ENCODE measurements around the gene ARFRP1.

The ARFRP1 gene

DNA sequence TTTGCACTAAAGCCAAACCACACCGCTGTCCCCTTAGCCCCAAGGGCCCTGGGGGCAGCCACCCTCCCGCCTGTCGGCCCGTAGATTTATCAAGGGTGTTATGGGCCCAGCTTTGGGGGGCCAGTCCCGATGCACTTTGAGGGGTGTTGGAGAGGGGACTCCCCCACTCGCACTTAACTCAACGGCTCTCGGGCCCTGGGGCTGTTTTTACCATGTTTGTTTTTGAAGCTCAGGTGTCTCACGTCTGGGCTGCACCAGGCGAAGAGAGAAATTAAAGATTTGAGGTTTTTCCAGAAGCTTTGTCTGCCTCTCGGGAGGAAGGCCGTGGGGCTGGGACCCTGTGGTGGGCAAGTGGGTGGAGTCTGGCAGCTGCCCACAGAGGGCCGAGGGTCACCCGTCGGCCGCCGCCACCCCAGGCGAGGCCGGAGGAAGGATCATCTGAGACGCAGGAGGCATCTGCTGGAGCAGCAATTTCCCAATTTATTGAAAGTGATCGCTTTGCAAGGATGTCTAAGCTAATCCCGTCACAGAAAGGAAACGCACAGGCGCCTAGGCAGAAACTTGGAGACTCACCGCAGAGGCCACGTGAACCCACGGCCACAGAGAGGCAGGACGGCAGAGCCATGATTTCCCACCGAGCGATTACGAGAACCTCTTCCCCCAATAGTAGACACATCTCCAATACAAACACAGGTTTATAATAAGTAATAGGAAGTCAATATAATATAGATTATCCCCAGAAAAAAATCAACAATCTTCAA lies 35.6 kb upstream of the ARFRP1 start:
- DNase-seq (ENCODE audit: low read depth): no peak

DNA sequence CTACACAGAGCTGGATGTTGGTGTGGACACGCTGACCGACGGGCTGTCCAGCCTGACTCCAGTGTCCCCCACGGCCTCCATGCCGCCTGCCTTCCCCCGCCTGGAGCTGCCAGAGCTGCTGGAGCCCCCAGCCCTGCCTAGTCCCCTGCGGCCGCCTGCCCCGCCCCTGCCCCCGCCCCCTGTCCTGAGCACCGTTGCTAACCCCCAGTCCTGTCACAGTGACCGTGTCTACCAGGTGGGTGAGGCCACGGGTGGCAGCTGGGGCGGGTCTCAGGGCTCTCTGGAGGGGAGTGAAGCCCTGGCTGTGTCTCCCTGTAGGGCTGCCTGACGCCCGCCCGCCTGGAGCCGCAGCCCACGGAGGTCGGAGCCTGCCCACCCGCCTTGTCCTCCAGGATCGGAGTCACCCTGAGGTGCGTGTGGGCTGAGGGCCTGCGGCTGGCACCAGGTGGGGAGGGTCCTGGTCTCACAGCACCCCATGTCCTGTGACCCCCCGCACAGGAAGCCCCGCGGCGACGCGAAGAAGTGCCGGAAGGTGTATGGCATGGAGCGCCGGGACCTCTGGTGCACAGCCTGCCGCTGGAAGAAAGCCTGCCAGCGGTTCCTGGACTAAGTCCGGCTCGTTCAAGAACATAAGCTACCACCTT lies 34.7 kb upstream of the ARFRP1 start:
- no peak for DNase-seq (ENCODE audit: low read depth)

- DNase-seq (ENCODE audit: low read depth): no peak
Observed at GRCh38 chr20:63741676-63742380, 34.1 kb upstream of the ARFRP1 start.

DNA sequence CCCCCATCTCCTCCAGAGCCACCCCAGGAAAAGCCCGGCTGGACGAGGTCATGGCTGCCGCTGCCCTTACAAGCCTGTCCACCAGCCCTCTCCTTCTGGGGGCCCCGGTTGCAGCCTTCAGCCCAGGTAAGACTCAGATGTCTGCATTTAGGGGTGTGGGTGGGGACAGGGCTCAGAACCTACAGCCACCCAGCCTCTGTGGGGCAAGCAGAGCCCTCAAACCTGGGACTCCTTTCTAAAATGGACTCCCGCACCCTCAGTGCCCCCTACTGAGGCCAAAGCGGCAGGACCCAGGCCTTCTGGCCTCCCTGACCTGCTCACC lies 33.5 kb upstream of the ARFRP1 start:
- no peak for DNase-seq (ENCODE audit: low read depth)

DNA sequence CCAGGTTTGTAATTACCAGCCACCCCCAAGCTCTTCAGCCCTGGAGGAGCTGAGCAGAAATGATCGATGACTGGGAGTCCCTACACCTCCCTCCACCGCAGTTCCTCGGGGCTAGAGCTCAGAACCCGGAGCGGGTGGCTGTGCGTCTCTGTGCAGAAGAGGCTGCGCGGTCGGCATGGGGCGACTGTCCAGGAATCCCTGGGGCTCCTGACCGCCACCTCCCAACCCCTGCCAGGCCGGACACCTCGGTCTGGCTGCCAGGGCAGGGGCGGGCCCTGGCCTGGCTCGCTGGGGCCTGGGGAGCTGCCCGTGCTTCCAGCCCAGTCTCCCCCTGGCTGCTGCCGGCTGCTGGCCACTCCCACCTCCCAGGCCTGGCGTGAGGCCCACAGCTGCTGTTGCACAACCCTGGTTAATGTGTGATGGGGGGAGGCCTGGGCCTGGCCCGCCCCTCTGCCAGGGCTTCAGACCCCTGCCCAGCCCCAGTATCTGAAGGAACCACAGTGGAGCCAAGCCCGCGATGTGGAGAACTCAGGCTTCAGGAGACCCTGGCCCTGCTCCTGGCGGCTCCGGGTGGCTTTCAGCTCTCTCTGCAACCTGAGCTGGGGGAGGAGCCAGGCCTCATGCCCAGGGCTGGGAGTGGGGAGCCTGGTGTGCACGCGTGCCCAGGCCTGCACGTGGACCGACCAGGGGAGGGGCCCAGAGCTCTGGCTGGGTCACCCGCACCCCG lies 33.0 kb upstream of the ARFRP1 start:
- no peak for DNase-seq (ENCODE audit: low read depth)

- peak; percentile 34 for DNase-seq (ENCODE audit: low read depth)
Observed at GRCh38 chr20:63740070-63740626, 32.4 kb upstream of the ARFRP1 start.

- peak; percentile 53 for DNase-seq (ENCODE audit: low read depth)
Observed at GRCh38 chr20:63739130-63740069, 31.6 kb upstream of the ARFRP1 start, which contains the start of gene SLC2A4RG. Gene SLC2A4RG, plus strand, starts transcription at chr20:63739776. Its CDS starts 137 bp downstream, at chr20:63739913.

- no peak for DNase-seq (ENCODE audit: low read depth)
Observed at GRCh38 chr20:63738687-63739129, 30.9 kb upstream of the ARFRP1 start.

GRCh38 chr20:63737945-63738686 lies 30.3 kb upstream of the ARFRP1 start:
- no peak for DNase-seq (ENCODE audit: low read depth)

DNA sequence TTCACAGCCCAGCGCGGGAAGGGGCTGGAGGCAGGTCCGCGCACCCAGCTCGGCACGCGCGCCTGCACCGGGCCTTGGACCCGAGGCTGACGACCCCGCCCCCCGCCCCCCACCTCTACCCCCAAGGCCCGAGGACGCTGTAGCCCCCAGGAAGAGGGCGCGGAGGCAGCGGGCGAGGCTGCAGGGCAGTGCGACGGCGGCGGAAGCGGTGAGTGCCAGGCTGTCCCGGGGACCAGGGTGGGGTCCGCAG lies 29.8 kb upstream of the ARFRP1 start:
- no peak for DNase-seq (ENCODE audit: low read depth)

DNA sequence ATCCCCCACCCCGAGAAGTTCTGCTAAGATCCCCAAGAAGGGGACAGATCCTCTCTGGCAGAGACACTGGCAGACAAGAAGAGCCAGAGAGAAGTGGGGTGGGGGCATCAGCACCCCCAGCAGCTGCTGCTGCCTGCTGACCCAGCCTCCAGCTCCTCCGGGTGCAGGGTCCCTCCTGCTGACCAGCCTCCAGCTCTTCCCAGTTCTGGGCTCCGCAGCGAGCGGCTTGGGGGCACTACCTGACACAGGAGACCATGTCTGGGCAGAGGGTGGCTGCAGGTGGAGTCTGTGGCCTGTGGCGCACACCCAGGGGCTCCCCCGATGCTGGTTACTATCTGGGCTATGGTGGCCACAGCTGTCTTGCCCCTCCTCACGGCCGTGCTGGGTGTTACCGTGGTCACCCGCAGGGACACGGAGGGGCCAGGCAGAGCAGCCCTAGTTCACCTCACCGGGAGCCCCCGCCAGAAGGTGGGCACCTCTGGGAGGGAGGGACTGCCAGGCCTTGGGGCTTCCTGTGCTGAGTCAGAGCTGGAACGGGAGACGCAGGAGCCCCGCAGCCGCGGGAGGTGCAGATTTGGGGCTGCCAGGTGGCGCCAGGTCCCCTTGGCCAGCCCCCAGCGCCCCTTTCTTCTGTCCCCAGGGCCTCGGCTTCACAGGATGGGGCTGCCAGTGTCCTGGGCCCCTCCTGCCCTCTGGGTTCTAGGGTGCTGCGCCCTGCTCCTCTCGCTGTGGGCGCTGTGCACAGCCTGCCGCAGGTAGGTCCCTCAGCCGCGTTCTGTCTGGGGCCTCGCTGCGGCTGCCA lies 29.3 kb upstream of the ARFRP1 start:
- peak; percentile 45 for DNase-seq (ENCODE audit: low read depth)

DNA sequence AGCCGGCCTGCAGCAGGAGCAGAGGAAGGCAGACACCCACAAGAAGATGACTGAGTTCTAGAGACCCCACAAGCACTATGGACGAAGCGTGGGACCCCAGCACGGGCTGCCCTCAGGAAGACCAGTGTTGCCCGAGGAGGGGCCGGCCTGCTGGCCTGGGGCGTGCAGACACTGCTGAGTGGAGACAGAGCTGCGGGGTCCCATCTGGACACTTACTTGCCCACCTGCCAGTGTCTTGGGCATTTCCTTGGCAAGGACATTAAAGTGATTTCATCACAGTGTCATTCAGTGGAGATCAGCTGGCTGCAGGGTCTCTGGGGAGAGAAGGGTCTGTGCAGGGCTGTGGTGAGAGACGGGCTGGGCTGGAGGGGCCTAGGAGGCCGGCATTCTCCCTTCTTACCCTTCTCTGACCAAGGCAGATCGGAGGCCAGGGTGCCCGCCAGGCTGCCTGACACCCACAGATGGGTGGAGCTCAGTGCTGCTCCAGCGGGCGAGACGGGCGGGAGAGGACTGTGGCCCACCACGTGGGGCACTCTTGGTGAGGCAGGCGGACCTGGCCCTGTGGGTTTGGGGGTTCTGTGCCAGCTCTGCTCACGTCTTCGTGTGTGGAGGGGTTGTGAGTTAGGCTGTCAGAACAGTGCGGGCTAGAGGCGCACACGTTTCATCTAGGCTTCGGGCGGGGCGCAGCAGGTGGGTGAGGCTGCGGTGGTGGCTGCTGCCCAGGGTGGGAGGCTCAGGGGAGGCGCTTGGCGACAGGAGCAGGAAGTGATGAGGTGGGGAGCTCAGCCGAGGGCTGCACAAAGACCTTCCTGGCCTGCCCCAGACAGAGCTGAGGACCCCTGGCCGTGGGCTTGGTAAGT lies 28.3 kb upstream of the ARFRP1 start, which contains the start of gene LIME1:
Gene LIME1 (plus strand): TSS at position 806 of the 860 bp plus-strand sequence. CDS start 886 bp downstream, outside the sequence.
- DNase-seq (ENCODE audit: low read depth): peak; percentile 56

DNA sequence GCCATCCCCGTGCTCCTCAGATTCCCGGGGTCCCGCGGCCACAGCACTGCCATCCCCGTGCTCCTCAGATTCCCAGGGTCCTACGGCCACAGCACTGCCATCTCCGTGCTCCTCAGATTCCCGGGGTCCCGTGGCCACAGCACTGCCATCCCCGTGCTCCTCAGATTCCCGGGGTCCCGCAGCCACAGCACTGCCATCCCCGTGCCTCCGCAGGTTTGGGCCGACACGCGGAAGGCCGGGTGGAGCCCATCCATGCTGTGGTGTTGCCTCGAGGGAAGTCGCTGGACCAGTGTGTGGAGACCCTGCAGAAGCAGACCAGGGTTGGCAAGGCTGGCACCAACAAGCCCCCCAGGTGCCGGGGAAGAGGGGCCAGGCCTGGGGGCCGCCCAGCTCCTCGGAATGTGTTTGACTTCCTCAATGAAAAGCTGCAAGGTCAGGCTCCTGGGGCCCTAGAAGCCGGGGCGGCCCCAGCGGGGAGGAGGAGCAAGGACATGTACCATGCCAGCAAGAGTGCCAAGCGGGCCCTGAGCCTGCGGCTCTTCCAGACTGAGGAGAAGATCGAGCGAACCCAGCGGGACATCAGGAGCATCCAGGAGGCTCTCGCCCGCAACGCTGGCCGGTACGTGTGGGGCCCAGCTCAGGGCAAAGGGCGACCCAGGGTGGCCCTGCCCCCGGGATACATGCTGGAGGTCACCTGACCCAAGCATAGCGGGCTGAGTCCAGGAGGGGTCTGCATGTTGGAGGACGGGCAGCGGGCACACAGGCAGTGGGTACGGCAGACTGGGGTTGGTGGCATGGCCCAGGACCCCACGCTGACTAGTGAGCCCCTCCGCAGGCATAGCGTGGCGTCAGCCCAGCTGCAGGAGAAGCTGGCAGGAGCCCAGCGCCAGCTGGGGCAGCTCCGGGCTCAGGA lies 27.4 kb upstream of the ARFRP1 start:
- no peak for DNase-seq (ENCODE audit: low read depth)

- DNase-seq (ENCODE audit: low read depth): no peak
Observed at GRCh38 chr20:63734111-63734945, 26.6 kb upstream of the ARFRP1 start.

- DNase-seq (ENCODE audit: low read depth): no peak
Observed at GRCh38 chr20:63733579-63734081, 25.9 kb upstream of the ARFRP1 start.

DNA sequence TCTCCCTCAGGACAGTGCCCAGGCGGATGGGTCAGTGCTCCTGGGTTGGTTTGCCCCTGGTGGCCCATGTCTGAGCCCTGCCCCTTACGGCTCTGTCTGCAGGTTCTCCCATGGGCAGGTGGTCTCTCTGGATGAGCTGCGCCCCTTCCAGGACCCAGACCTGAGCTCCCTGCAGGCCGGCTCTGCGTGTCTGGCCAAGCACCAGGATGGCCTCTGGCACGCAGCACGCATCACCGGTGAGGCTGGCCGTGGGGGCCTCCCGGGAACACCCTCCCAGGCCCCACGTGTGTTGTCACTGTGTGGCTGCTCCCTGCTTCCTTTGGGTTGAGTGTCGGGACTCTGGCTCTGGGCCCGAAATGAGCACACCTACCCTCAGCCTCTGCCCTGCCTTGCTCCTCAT lies 25.3 kb upstream of the ARFRP1 start:
- no peak for DNase-seq (ENCODE audit: low read depth)
